Neuronal stem cell (in vitro differentiated cells): ENCODE results near the gene THAP3.

Experiments
- DNase-seq: peaks from one replicate; pipeline ENCODE4 v3.0.0-alpha.2; 2013; ENCODE audit warnings: low spot score
- H2AFZ ChIP-seq: one replicate; pipeline ENCODE4 v1.6.1; 2013; ENCODE audit warnings: mild to moderate bottlenecking, low read length, inconsistent platforms
- H2AK5ac ChIP-seq: 2 replicates; pipeline ENCODE4 v1.6.1; 2013; ENCODE audit warnings: low read depth, mild to moderate bottlenecking, inconsistent platforms, low read length, moderate library complexity, mixed read lengths
- H2BK120ac ChIP-seq: 2 replicates; pipeline ENCODE4 v1.6.1; 2013; ENCODE audit warnings: low read depth, mild to moderate bottlenecking, inconsistent platforms, low read length, moderate library complexity, mixed read lengths
- H2BK12ac ChIP-seq: one replicate; pipeline ENCODE4 v1.6.1; 2013; ENCODE audit warnings: low read length, inconsistent platforms
- H2BK15ac ChIP-seq: 2 replicates; pipeline ENCODE4 v1.6.1; 2013; ENCODE audit warnings: mild to moderate bottlenecking, low read length, inconsistent platforms, mixed read lengths
- H2BK5ac ChIP-seq: one replicate; pipeline ENCODE4 v1.6.1; 2013; ENCODE audit warnings: inconsistent platforms, mild to moderate bottlenecking, low read length, moderate library complexity
- H3K14ac ChIP-seq: one replicate; pipeline ENCODE4 v1.6.1; 2013; ENCODE audit warnings: low read length, inconsistent platforms
- H3K18ac ChIP-seq: 2 replicates; pipeline ENCODE4 v1.6.1; 2013; ENCODE audit warnings: low read length, inconsistent platforms
- H3K23ac ChIP-seq: 2 replicates; pipeline ENCODE4 v1.6.1; 2013; ENCODE audit warnings: low read depth, mild to moderate bottlenecking, mixed read lengths, low read length, inconsistent platforms; ENCODE audit not compliant: poor library complexity
- H3K27ac ChIP-seq: replicated peaks from 3 replicates; pipeline ENCODE4 v1.5.1; 2013; ENCODE audit warnings: low read length, inconsistent platforms
- H3K27me3 ChIP-seq, 3 experiments: 2 replicates each; pipeline ENCODE4 v1.6.1; 2013; ENCODE audit warnings: low read length in 3 of 3, mild to moderate bottlenecking in 2 of 3, inconsistent platforms in 1 of 3, low read depth in 1 of 3, mixed read lengths in 1 of 3, moderate library complexity in 1 of 3; ENCODE audit not compliant: control insufficient read depth in 3 of 3, insufficient read depth in 3 of 3
- H3K36me3 ChIP-seq, 2 donors: replicated peaks in 1 of 2; 2 replicates each; pipeline ENCODE4 v1.6.1; 2013; ENCODE audit warnings: low read length in 2 of 2; ENCODE audit not compliant: control insufficient read depth in 2 of 2, insufficient read depth in 2 of 2
- H3K4ac ChIP-seq: 2 replicates; pipeline ENCODE4 v1.6.1; 2013; ENCODE audit warnings: inconsistent platforms, mild to moderate bottlenecking, low read length, moderate library complexity
- H3K4me1 ChIP-seq, 2 donors: 1 replicate in 1 of 2; 2 replicates in 1 of 2; pipeline ENCODE4 v1.6.1; 2013; ENCODE audit warnings: low read length in 2 of 2, low read depth in 1 of 2; ENCODE audit not compliant: control insufficient read depth in 2 of 2, insufficient read depth in 1 of 2
- H3K4me2 ChIP-seq: one replicate; pipeline ENCODE4 v1.6.1; 2013; ENCODE audit warnings: mild to moderate bottlenecking, low read length, inconsistent platforms; ENCODE audit not compliant: insufficient read depth, poor library complexity, severe bottlenecking
- H3K4me3 ChIP-seq, 2 donors: 2 replicates each; pipeline ENCODE4 v1.5.1; 2013; ENCODE audit warnings: low read length in 2 of 2, mild to moderate bottlenecking in 2 of 2, inconsistent platforms in 1 of 2, moderate library complexity in 1 of 2
- H3K79me1 ChIP-seq: one replicate; pipeline ENCODE4 v1.6.1; 2013; ENCODE audit warnings: low read depth, mild to moderate bottlenecking, inconsistent platforms, low read length, moderate library complexity
- H3K9ac ChIP-seq: one replicate; pipeline ENCODE4 v1.6.1; 2013; ENCODE audit warnings: mild to moderate bottlenecking, low read depth, low read length, inconsistent platforms; ENCODE audit not compliant: poor library complexity
- H3K9me3 ChIP-seq, 2 donors: replicated peaks in 1 of 2; 2 replicates each; pipeline versions ENCODE3 to v1.6.1; 2013; ENCODE audit warnings: low read length in 2 of 2, mild to moderate bottlenecking in 2 of 2, inconsistent platforms in 1 of 2, low read depth in 1 of 2, mixed read lengths in 1 of 2, moderate library complexity in 1 of 2; ENCODE audit not compliant: control insufficient read depth in 2 of 2, insufficient read depth in 1 of 2
- H4K8ac ChIP-seq: one replicate; pipeline ENCODE4 v1.6.1; 2013; ENCODE audit warnings: low read depth, mild to moderate bottlenecking, inconsistent platforms, low read length, moderate library complexity
- H4K91ac ChIP-seq: one replicate; pipeline ENCODE4 v1.6.1; 2013; ENCODE audit warnings: low read length, low read depth, mild to moderate bottlenecking, inconsistent platforms; ENCODE audit not compliant: poor library complexity
- WGBS, 2 donors: extraction: QIAGEN DNeasy Blood & Tissue Kit; methylation state at CpG; one replicate each; pipeline ENCODE4 v1.1.7; 2013; ENCODE audit warnings: missing lambda C conversion rate in 2 of 2, mixed read lengths in 1 of 2; ENCODE audit not compliant: insufficient read length in 2 of 2, insufficient replicate concordance in 1 of 2; ENCODE audit errors: extremely low coverage in 2 of 2; 5-methylcytosine and 5-hydroxymethylcytosine counted together

The THAP3 gene

GRCh38 chr1:6628971-6629479, 4.4 kb downstream of the THAP3 start:
- Histone ChIP-seq H3K9me3 (no peaks in the 10 kb centered on the region), H3K27ac (no peak overlapping the region), H2BK5ac (no peak overlapping the region), H3K4me3 (no peak overlapping the region), H3K4me1 (peaks cover 5 to 8% of the 10 kb centered on the region in 2 donors), H3K4ac (no peak overlapping the region), H2AK5ac (no peak overlapping the region), H3K4me2 (no peak overlapping the region), H3K79me1 (peaks cover 18% of the 10 kb centered on the region), H2AFZ (no peak overlapping the region), H4K91ac (no peak overlapping the region), H3K14ac (peak overlapping the region; percentile 21), H2BK120ac (no peak overlapping the region), H3K18ac (no peak overlapping the region), H3K36me3 (peaks cover 46 to 81% of the 10 kb centered on the region in 2 donors), H4K8ac (no peak overlapping the region), H2BK15ac (no peak overlapping the region), H3K27me3 (no peaks in the 10 kb centered on the region), H3K9ac (no peak overlapping the region), H3K23ac (no peak overlapping the region), H2BK12ac (no peak overlapping the region)
- WGBS, 2 donors, result no CpG with 5 or more reads among the region's 12 CpGs
- DNase-seq, result no peak

DNA sequence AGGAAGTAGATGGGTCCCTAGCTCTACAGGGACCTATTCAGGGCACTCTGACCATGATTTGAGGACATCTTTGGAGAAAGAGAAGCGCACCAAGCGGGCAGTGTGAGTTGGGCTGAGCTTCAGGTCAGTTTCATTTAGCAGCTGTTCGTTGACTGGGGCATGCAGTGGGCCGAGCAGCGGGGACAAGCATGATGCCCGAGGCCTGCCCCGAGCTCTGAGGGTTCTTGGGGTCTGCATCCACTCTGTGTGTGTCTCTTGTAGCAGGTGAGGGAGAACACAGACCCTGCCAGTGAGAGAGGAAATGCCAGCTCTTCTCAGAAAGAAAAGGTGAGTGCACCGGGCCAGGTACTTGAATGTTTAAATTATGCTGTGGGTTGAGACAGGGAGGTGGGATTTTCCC, 5.4 kb downstream of the THAP3 start:
- H3K18ac ChIP-seq, result no peak overlapping the region
- H4K91ac ChIP-seq, result no peak overlapping the region
- no peaks in the 10 kb centered on the region for H3K9me3 ChIP-seq
- H2AFZ ChIP-seq, result no peak overlapping the region
- no peak overlapping the region for H3K23ac ChIP-seq
- H4K8ac ChIP-seq, result no peak overlapping the region
- peaks cover 2 to 3% of the 10 kb centered on the region in 2 donors for H3K4me1 ChIP-seq
- no peak overlapping the region for H2AK5ac ChIP-seq
- no peak overlapping the region for H2BK12ac ChIP-seq
- WGBS, 2 donors, result no CpG with 5 or more reads among the region's 8 CpGs
- peaks cover 56 to 85% of the 10 kb centered on the region in 2 donors for H3K36me3 ChIP-seq
- no peak overlapping the region for H2BK120ac ChIP-seq
- no peak overlapping the region for H3K27ac ChIP-seq
- H3K27me3 ChIP-seq, result no peaks in the 10 kb centered on the region
- peaks cover 20% of the 10 kb centered on the region for H3K79me1 ChIP-seq
- no peak for DNase-seq
- H3K9ac ChIP-seq, result no peak overlapping the region
- H2BK5ac ChIP-seq, result no peak overlapping the region
- no peak overlapping the region for H2BK15ac ChIP-seq
- no peak overlapping the region for H3K4me2 ChIP-seq
- no peak overlapping the region for H3K14ac ChIP-seq
- no peak overlapping the region for H3K4ac ChIP-seq
- no peak overlapping the region for H3K4me3 ChIP-seq

DNA sequence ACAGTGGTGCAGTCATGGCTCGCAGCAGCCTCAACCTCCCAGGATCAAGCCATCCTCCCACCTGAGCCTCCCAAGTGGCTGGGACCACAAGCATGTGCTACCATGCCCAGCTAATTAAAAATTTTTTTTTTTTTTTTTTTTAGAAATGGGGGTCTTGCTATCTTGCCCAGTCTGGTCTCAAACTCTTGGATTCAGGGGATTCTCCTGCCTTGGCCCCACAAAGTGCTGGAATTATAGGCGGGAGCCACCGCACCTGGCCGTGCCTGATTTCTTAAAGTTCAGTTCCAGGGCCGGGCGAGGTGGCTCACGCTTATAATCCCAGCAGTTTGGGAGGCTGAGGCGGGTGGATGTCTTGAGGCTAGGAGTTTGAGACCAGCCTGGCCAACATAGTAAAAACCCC, 6.4 kb downstream of the THAP3 start:
- Histone ChIP-seq H3K9ac (no peak overlapping the region), H2AFZ (no peak overlapping the region), H3K23ac (no peak overlapping the region), H2BK15ac (no peak overlapping the region), H3K27me3 (no peaks in the 10 kb centered on the region), H3K4me2 (no peak overlapping the region), H3K27ac (no peak overlapping the region), H3K4me1 (peaks cover under 1 to 1% of the 10 kb centered on the region in 2 donors), H3K18ac (no peak overlapping the region), H2AK5ac (no peak overlapping the region), H3K14ac (no peak overlapping the region), H4K8ac (no peak overlapping the region), H2BK12ac (no peak overlapping the region), H3K9me3 (no peaks in the 10 kb centered on the region), H3K36me3 (peaks cover 65 to 94% of the 10 kb centered on the region in 2 donors), H3K4ac (no peak overlapping the region), H4K91ac (no peak overlapping the region), H2BK5ac (no peak overlapping the region), H2BK120ac (no peak overlapping the region), H3K79me1 (peaks cover 18% of the 10 kb centered on the region), H3K4me3 (no peak overlapping the region)
- DNase-seq, result no peak
- no CpG with 5 or more reads among the region's 8 CpGs for WGBS, 2 donors

DNA sequence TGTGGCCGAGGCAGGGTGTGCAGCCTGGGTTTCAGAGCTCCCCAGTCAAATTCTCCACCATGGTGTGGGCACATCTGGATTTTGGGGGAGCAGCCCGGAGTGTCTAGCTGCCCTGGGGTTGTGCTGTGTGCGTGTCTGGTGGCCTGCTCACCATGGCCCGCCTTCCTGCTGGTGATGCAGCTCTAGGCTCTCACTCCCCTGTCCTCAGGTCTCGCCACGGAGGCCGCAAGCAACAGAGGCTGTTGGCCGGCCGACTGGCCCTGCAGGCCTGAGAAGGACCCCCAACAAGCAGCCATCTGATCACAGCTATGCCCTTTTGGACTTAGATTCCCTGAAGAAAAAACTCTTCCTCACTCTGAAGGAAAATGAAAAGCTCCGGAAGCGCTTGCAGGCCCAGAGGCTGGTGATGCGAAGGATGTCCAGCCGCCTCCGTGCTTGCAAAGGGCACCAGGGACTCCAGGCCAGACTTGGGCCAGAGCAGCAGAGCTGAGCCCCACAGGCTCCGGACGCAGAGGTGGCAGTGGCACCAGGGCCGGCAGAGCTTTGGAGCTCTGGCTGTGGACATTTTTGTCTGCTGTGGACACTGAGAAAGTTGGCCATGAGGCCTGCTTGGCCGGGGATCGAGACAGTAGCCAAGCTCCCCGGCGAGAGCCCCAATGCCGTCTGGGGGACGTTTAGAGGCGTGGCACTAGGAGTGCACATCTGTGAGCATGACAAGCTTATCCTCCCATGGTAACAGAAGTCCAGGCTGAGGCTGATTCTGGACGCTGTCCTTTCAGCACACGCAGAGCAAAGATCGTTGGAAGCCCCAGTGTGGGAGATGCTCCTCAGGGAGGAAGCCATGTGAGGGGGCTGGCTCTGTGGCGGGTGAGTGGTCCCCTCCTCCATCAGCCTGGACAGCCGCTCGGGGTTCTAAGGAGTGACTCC, 8.2 kb downstream of the THAP3 start:
- H2BK12ac ChIP-seq, result no peak overlapping the region
- H3K36me3 ChIP-seq, result peaks cover 73 to 95% of the 10 kb centered on the region in 2 donors
- H3K18ac ChIP-seq, result no peak overlapping the region
- no peaks in the 10 kb centered on the region for H3K27me3 ChIP-seq
- no peak overlapping the region for H3K4me3 ChIP-seq
- H3K79me1 ChIP-seq, result peaks cover 16% of the 10 kb centered on the region
- H3K4me1 ChIP-seq, result no peaks in the 10 kb centered on the region
- H3K4me2 ChIP-seq, result no peak overlapping the region
- H2BK120ac ChIP-seq, result no peak overlapping the region
- H3K4ac ChIP-seq, result no peak overlapping the region
- peaks cover 0 to 2% of the 10 kb centered on the region in 2 donors for H3K9me3 ChIP-seq
- no peak for DNase-seq
- H2BK15ac ChIP-seq, result no peak overlapping the region
- WGBS, 2 donors, result no CpG with 5 or more reads among the region's 30 CpGs
- H3K9ac ChIP-seq, result no peak overlapping the region
- no peak overlapping the region for H3K27ac ChIP-seq
- no peak overlapping the region for H2BK5ac ChIP-seq
- no peak overlapping the region for H2AK5ac ChIP-seq
- no peak overlapping the region for H4K91ac ChIP-seq
- H3K14ac ChIP-seq, result no peak overlapping the region
- no peak overlapping the region for H4K8ac ChIP-seq
- H2AFZ ChIP-seq, result no peak overlapping the region
- H3K23ac ChIP-seq, result peak overlapping the region; percentile 55
